Measurements from ENCODE around the gene CBARP. TPM values are rescaled to one million over a fixed set of nuclear protein-coding genes. Genes with fewer than 3 reads are reported as not detected.

The CBARP gene
- total RNA-seq, 1 donor from 2014 or later = 7.6 TPM

- peaks cover 21% of the 10 kb centered on the region for H3K36me3 Mint-ChIP-seq (ENCODE audit: low read depth)
- TF ChIP-seq CTCF (IDR thresholded peaks at IDR 0.05) = no peak
Measured at GRCh38 chr19:1276628-1277022, 38.8 kb upstream of the CBARP start.

GRCh38 chr19:1275976-1276627 lies 38.3 kb upstream of the CBARP start:
- Mint-ChIP-seq H3K27me3 (ENCODE audit: low read depth) (no peaks in the 10 kb centered on the region), H3K27ac (ENCODE audit: unreplicated experiment) (peak overlapping the region; percentile 92)

More at GRCh38 chr19:1276628-1277022, 38.8 kb upstream of the CBARP start:
- H3K27me3 Mint-ChIP-seq (ENCODE audit: low read depth) = no peaks in the 10 kb centered on the region
- H3K27ac Mint-ChIP-seq (ENCODE audit: unreplicated experiment) = peak overlapping the region; percentile 92
- no peak for DNase-seq (ENCODE audit: low spot score)
- peaks cover 35% of the 10 kb centered on the region for H3K4me1 Mint-ChIP-seq (ENCODE audit: low read depth)
- peak overlapping the region; percentile 65 for H3K4me3 Mint-ChIP-seq (ENCODE audit: unreplicated experiment)
- H3K9me3 Mint-ChIP-seq (ENCODE audit: low read depth) = no peaks in the 10 kb centered on the region

DNA sequence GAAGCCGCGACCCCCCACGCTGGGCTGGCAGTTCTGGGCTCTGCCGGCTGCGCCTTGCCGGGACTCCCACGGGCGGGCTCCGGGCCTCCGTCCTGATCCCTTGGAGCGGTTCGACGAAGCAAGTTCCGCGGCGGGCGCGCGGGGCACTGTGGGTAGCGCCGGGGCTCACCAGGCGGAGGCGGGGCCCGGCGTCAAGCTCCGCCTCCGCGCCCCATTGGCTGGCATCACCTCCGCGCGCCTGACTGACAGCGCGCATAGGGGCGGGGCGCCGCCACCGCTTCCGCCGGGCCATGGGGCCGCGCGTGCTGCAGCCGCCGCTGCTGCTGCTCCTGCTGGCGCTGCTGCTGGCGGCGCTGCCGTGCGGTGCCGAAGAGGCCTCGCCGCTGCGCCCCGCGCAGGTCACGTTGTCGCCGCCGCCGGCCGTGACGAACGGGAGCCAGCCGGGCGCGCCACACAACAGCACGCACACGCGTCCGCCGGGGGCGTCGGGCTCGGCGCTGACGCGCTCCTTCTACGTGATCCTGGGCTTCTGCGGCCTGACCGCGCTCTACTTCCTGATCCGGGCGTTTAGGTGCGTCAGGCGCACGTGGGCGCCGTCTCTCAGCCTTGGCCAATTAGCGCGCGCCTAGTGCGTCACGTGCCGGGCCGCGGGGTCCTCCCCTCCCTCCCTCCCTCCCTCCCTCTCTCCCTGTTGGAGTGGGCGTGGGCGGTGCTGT lies 37.6 kb upstream of the CBARP start, which contains the start of gene FAM174C:
TSS of gene FAM174C (plus strand) at position 271 of the 716 bp plus-strand sequence. CDS start at position 291, 20 bp downstream.
- TF ChIP-seq CTCF (IDR thresholded peaks at IDR 0.05) = no peak
- Mint-ChIP-seq H3K27me3 (ENCODE audit: low read depth) (no peaks in the 10 kb centered on the region), H3K4me1 (ENCODE audit: low read depth) (peaks cover 47% of the 10 kb centered on the region), H3K9me3 (ENCODE audit: low read depth) (no peaks in the 10 kb centered on the region), H3K27ac (ENCODE audit: unreplicated experiment) (peak within 1 kb of the TSS; percentile 92), H3K4me3 (ENCODE audit: unreplicated experiment) (peak within 1 kb of the TSS; percentile 65), H3K36me3 (ENCODE audit: low read depth) (peaks cover 31% of the 10 kb centered on the region)
- no peak for DNase-seq (ENCODE audit: low spot score)

More at GRCh38 chr19:1275976-1276627, 38.3 kb upstream of the CBARP start:
- H3K4me3 Mint-ChIP-seq (ENCODE audit: unreplicated experiment) = peak overlapping the region; percentile 65
- no peak for TF ChIP-seq CTCF (IDR thresholded peaks at IDR 0.05)
- H3K4me1 Mint-ChIP-seq (ENCODE audit: low read depth) = peaks cover 40% of the 10 kb centered on the region
- H3K9me3 Mint-ChIP-seq (ENCODE audit: low read depth) = no peaks in the 10 kb centered on the region
- no peak for DNase-seq (ENCODE audit: low spot score)
- H3K36me3 Mint-ChIP-seq (ENCODE audit: low read depth) = peaks cover 26% of the 10 kb centered on the region

- H3K27ac Mint-ChIP-seq (ENCODE audit: unreplicated experiment) = peak overlapping the region; percentile 82
- TF ChIP-seq CTCF (IDR thresholded peaks at IDR 0.05) = no peak
- no peaks in the 10 kb centered on the region for H3K27me3 Mint-ChIP-seq (ENCODE audit: low read depth)
- H3K36me3 Mint-ChIP-seq (ENCODE audit: low read depth) = peaks cover 34% of the 10 kb centered on the region
- DNase-seq (ENCODE audit: low spot score) = no peak
- H3K4me1 Mint-ChIP-seq (ENCODE audit: low read depth) = peaks cover 51% of the 10 kb centered on the region
- no peaks in the 10 kb centered on the region for H3K9me3 Mint-ChIP-seq (ENCODE audit: low read depth)
- H3K4me3 Mint-ChIP-seq (ENCODE audit: unreplicated experiment) = peak overlapping the region; percentile 58
Measured at GRCh38 chr19:1274852-1275259, 37.1 kb upstream of the CBARP start.

GRCh38 chr19:1274081-1274851 lies 36.5 kb upstream of the CBARP start:
- peaks cover 49% of the 10 kb centered on the region for H3K4me1 Mint-ChIP-seq (ENCODE audit: low read depth)
- no peaks in the 10 kb centered on the region for H3K9me3 Mint-ChIP-seq (ENCODE audit: low read depth)
- TF ChIP-seq CTCF (IDR thresholded peaks at IDR 0.05) = no peak
- peak overlapping the region; percentile 58 for H3K4me3 Mint-ChIP-seq (ENCODE audit: unreplicated experiment)
- peak overlapping the region; percentile 82 for H3K27ac Mint-ChIP-seq (ENCODE audit: unreplicated experiment)
- H3K36me3 Mint-ChIP-seq (ENCODE audit: low read depth) = peaks cover 33% of the 10 kb centered on the region
- H3K27me3 Mint-ChIP-seq (ENCODE audit: low read depth) = no peaks in the 10 kb centered on the region
- no peak for DNase-seq (ENCODE audit: low spot score)
